Spleen (tissue), 11 donors: ENCODE results near the gene PTPRO. TPM values are rescaled to one million over a fixed set of nuclear protein-coding genes. Genes with fewer than 3 reads are reported as not detected.

ENCODE experiments used
- DNase-seq: peaks from one replicate; pipeline ENCODE4 v3.0.0-alpha.2; 2020
- H3K27ac ChIP-seq, 8 donors: fragments of 200-600 bp; sonication (generic) in 7 of 8; 1 replicate in 4 of 8; 2 replicates in 4 of 8; pipeline versions ENCODE4 v1.5.0 to v1.8.0; 2016 to 2021; ENCODE audit warnings: inconsistent platforms in 4 of 8, mild to moderate bottlenecking in 4 of 8, moderate library complexity in 1 of 8
- H3K27me3 ChIP-seq, 7 donors: fragments of 200-600 bp; sonication (generic) in 6 of 7; replicated peaks in 1 of 7; 1 replicate in 4 of 7; 2 replicates in 3 of 7; pipeline versions ENCODE4 v1.5.0 to v1.8.0; 2016 to 2021; ENCODE audit warnings: inconsistent platforms in 3 of 7, mild to moderate bottlenecking in 1 of 7
- H3K36me3 ChIP-seq, 6 donors: fragments of 200-600 bp; sonication (generic) in 5 of 6; 1 replicate in 4 of 6; 2 replicates in 2 of 6; pipeline versions ENCODE4 v1.5.0 to v1.8.0; 2016 to 2021; ENCODE audit warnings: inconsistent platforms in 2 of 6
- H3K4me1 ChIP-seq, 6 donors: fragments of 200-600 bp; sonication (generic) in 5 of 6; 1 replicate in 3 of 6; 2 replicates in 3 of 6; pipeline versions ENCODE4 v1.5.0 to v1.8.0; 2016 to 2021; ENCODE audit warnings: inconsistent platforms in 3 of 6
- H3K4me3 ChIP-seq, 8 donors: fragments of 200-600 bp; sonication (generic) in 7 of 8; 1 replicate in 4 of 8; 2 replicates in 4 of 8; pipeline versions ENCODE4 v1.5.0 to v1.8.0; 2016 to 2021; ENCODE audit warnings: inconsistent platforms in 4 of 8, mild to moderate bottlenecking in 4 of 8, moderate library complexity in 2 of 8
- H3K9me3 ChIP-seq, 8 donors: fragments of 200-600 bp; sonication (generic) in 7 of 8; 1 replicate in 4 of 8; 2 replicates in 4 of 8; pipeline versions ENCODE4 v1.5.0 to v1.8.0; 2016 to 2021; ENCODE audit warnings: inconsistent platforms in 4 of 8
- CTCF ChIP-seq, 11 experiments: fragments of 200-600 bp in 7 of 11; fragments of 450-650 bp in 4 of 11; sonication (generic) in 4 of 11; IDR thresholded peaks in 8 of 11; conservative IDR thresholded peaks in 3 of 11; 1 replicate in 7 of 11; 2 replicates in 4 of 11; pipeline versions ENCODE4 v1.4.0 to v1.8.0; 2016 to 2021; ENCODE audit warnings: antibody characterized with exemption in 11 of 11, inconsistent platforms in 4 of 11, mild to moderate bottlenecking in 1 of 11
- POLR2A ChIP-seq, 3 donors: fragments of 450-650 bp; IDR thresholded peaks; one replicate each; pipeline ENCODE4 v1.5.1; 2017; ENCODE audit warnings: antibody characterized with exemption in 3 of 3, mild to moderate bottlenecking in 1 of 3
- POLR2AphosphoS5 ChIP-seq, 3 donors: sonication (generic); formaldehyde crosslinking; IDR thresholded peaks; one replicate each; pipeline ENCODE4 v1.5.1; 2017; ENCODE audit warnings: antibody characterized with exemption in 3 of 3
- WGBS, 5 donors: extraction: QIAGEN DNeasy Blood & Tissue Kit in 3 of 5; methylation state at CpG; one replicate each; pipeline versions ENCODE4 v1.1.5 to v1.1.7; 2013 to 2018; 5-methylcytosine and 5-hydroxymethylcytosine counted together
- intact Hi-C: fragments of 100-400 bp; cut with DNase I; formaldehyde crosslinking; loops from one replicate; pipeline ENCODE4 v1.15.0; 2023; ENCODE audit warnings: low total_unique reads
- polyA plus RNA-seq, 3 donors: library from polyadenylated mRNA; stranded (reverse); fragments of 200-250 nt; gene quantifications; one replicate each; pipeline ENCODE4 v1.2.1, GENCODE V29; 2013
- total RNA-seq, 7 donors: library from RNA; depleted of rRNA in 3 of 7; stranded (reverse); fragments of >200 nt in 3 of 7; fragmentation: NEBNext Ultra II Directional in 4 of 7; extraction: Animal tissue kit (Norgen Biotek cat#: 25700) in 4 of 7; gene quantifications; one replicate each; pipeline versions ENCODE4 v1.1.0 to v1.2.1, GENCODE V29; 2016 to 2021
- donor health status: healthy with polysubstance abuse.
- donor health status: DM: no; HTN: no; CAD: no; lungs with moderate emphysema.
- donor health status: DM: no; HTN: no; CAD: no.
- donor health status: Bipolar disorder and iron deficiency.
- donor health status: healthy.
- donor health status: DM: no; HTN: no; CAD: no.
- donor health status: DM: yes; HTN: yes; CAD: no.

Gene PTPRO
- total and polyA plus RNA-seq, 10 donors = 2.3 to 12.2 (median 5.6) TPM

GRCh38 chr12:15629108-15629507, 306.8 kb downstream of the PTPRO start:
- Histone ChIP-seq H3K4me1 (peaks cover 0 to 17% (median 6%) of the 10 kb centered on the region in 6 donors), H3K36me3 (no peaks in the 10 kb centered on the region), H3K4me3 (no peak overlapping the region), H3K9me3 (no peaks in the 10 kb centered on the region), H3K27ac (peak overlapping the region in 6 of 8 donors; percentile 22 to 71 (median 48)), H3K27me3 (no peaks in the 10 kb centered on the region)
- 32 to 54% (median 46%) methylated on average over 5 of the region's 5 CpGs for whole genome bisulfite sequencing, 5 donors
- intact Hi-C loops = no loop called here
- no peak for DNase-seq
- TF ChIP-seq POLR2AphosphoS5 (IDR thresholded peaks at IDR 0.05) = peak in 1 of 3 donors; percentile 72
- no peak for TF ChIP-seq CTCF (IDR thresholded peaks at IDR 0.05 in 8 of 11, conservative IDR thresholded peaks at IDR 0.05 in 3 of 11)

- no peaks in the 10 kb centered on the region for H3K36me3 ChIP-seq
- peak overlapping the region in 6 of 8 donors; percentile 29 to 57 (median 44) for H3K27ac ChIP-seq
- no peaks in the 10 kb centered on the region for H3K27me3 ChIP-seq
- 63 to 88% (median 78%) methylated on average over 3 of the region's 3 CpGs for WGBS, 5 donors
- no peak overlapping the region for H3K4me3 ChIP-seq
- no peak for TF ChIP-seq CTCF (IDR thresholded peaks at IDR 0.05 in 8 of 11, conservative IDR thresholded peaks at IDR 0.05 in 3 of 11)
- TF ChIP-seq POLR2A (IDR thresholded peaks at IDR 0.05) = no peak
- no peak for TF ChIP-seq POLR2AphosphoS5 (IDR thresholded peaks at IDR 0.05)
- intact Hi-C loops = no loop called here
- no peaks in the 10 kb centered on the region for H3K9me3 ChIP-seq
- no peak for DNase-seq
- H3K4me1 ChIP-seq = peaks cover 0 to 17% (median 6%) of the 10 kb centered on the region in 6 donors
These were observed 307.5 kb downstream of the PTPRO start for GRCh38 chr12:15629761-15630160.

- H3K27me3 ChIP-seq = no peaks in the 10 kb centered on the region
- WGBS, 5 donors = 68 to 78% (median 70%) methylated on average over 6 of the region's 6 CpGs
- TF ChIP-seq POLR2A (IDR thresholded peaks at IDR 0.05) = no peak
- TF ChIP-seq POLR2AphosphoS5 (IDR thresholded peaks at IDR 0.05) = no peak
- no peak for TF ChIP-seq CTCF (IDR thresholded peaks at IDR 0.05 in 8 of 11, conservative IDR thresholded peaks at IDR 0.05 in 3 of 11)
- intact Hi-C loops = no loop called here
- H3K36me3 ChIP-seq = no peaks in the 10 kb centered on the region
- H3K4me3 ChIP-seq = no peak overlapping the region
- no peak for DNase-seq
- peaks cover 0 to 17% (median 6%) of the 10 kb centered on the region in 6 donors for H3K4me1 ChIP-seq
- peak overlapping the region in 3 of 8 donors; percentile 43 to 57 (median 55) for H3K27ac ChIP-seq
- H3K9me3 ChIP-seq = no peaks in the 10 kb centered on the region
These were observed 308.9 kb downstream of the PTPRO start for GRCh38 chr12:15631007-15631715.

GRCh38 chr12:15632708-15633107, 310.4 kb downstream of the PTPRO start:
- TF ChIP-seq POLR2A (IDR thresholded peaks at IDR 0.05) (no peak), CTCF (IDR thresholded peaks at IDR 0.05 in 8 of 11, conservative IDR thresholded peaks at IDR 0.05 in 3 of 11) (no peak), POLR2AphosphoS5 (IDR thresholded peaks at IDR 0.05) (no peak)
- H3K27ac ChIP-seq = no peak overlapping the region
- no peaks in the 10 kb centered on the region for H3K27me3 ChIP-seq

More at GRCh38 chr12:15632708-15633107, 310.4 kb downstream of the PTPRO start:
- WGBS, 5 donors = 83 to 94% (median 92%) methylated on average over 4 of the region's 4 CpGs
- no peak for DNase-seq
- Histone ChIP-seq H3K4me1 (peaks cover 0 to 16% (median 6%) of the 10 kb centered on the region in 6 donors), H3K36me3 (no peaks in the 10 kb centered on the region), H3K9me3 (no peaks in the 10 kb centered on the region), H3K4me3 (no peak overlapping the region)
- intact Hi-C loops = no loop called here
